Central memory CD8-positive, alpha-beta T cell (primary cell): ENCODE results near the gene CTBP2.

Experiments used
- ATAC-seq: fragments of 150-1000 bp; cut with Tn5 transposase; replicated peaks from 2 replicates; pipeline ENCODE4 v1.10.0; 2022; ENCODE audit warnings: mild to moderate bottlenecking, moderate FRiP score, moderate number of reproducible peaks; ENCODE audit not compliant: poor library complexity, severe bottlenecking; ENCODE audit errors: extremely low read depth
- DNase-seq, 2 donors: peaks; one replicate each; pipeline ENCODE4 v3.0.0; 2021; ENCODE audit warnings: low spot score in 2 of 2
- H3K27ac Mint-ChIP-seq: one replicate; pipeline ENCODE4 v1.8.0; 2022; ENCODE audit warnings: low read depth, mild to moderate bottlenecking, moderate library complexity, mixed read lengths
- H3K27me3 Mint-ChIP-seq: one replicate; pipeline ENCODE4 v1.8.0; 2022; ENCODE audit warnings: mixed read lengths
- H3K36me3 Mint-ChIP-seq: one replicate; pipeline ENCODE4 v1.8.0; 2022; ENCODE audit warnings: mild to moderate bottlenecking, moderate library complexity, mixed read lengths; ENCODE audit not compliant: insufficient read depth
- H3K4me1 Mint-ChIP-seq: one replicate; pipeline ENCODE4 v1.8.0; 2022; ENCODE audit warnings: mixed read lengths
- H3K4me3 Mint-ChIP-seq: one replicate; pipeline ENCODE4 v1.8.0; 2022; ENCODE audit warnings: mild to moderate bottlenecking, moderate library complexity, mixed read lengths
- H3K9me3 Mint-ChIP-seq: one replicate; pipeline ENCODE4 v1.8.0; 2022; ENCODE audit warnings: mixed read lengths

Gene CTBP2

GRCh38 chr10:125142946-125143345 is 17.4 kb downstream of the CTBP2 start:
- H3K36me3 Mint-ChIP-seq, result peaks cover 7% of the 10 kb centered on the region
- peaks cover 34% of the 10 kb centered on the region for H3K27me3 Mint-ChIP-seq
- no peaks in the 10 kb centered on the region for H3K4me1 Mint-ChIP-seq
- H3K9me3 Mint-ChIP-seq, result no peaks in the 10 kb centered on the region
- no peak overlapping the region for H3K4me3 Mint-ChIP-seq
- no peak for ATAC-seq
- no peak overlapping the region for H3K27ac Mint-ChIP-seq
- DNase-seq, result no peak

- Mint-ChIP-seq H3K4me1 (no peaks in the 10 kb centered on the region), H3K36me3 (peaks cover 7% of the 10 kb centered on the region), H3K27ac (no peak overlapping the region), H3K27me3 (peaks cover 28% of the 10 kb centered on the region), H3K4me3 (no peak overlapping the region), H3K9me3 (no peaks in the 10 kb centered on the region)
- no peak for ATAC-seq
- no peak for DNase-seq
These were observed 18.4 kb downstream of the CTBP2 start for GRCh38 chr10:125141860-125142484.

GRCh38 chr10:125141150-125141859 is 19.1 kb downstream of the CTBP2 start:
- Mint-ChIP-seq H3K4me1 (no peaks in the 10 kb centered on the region), H3K27me3 (peaks cover 28% of the 10 kb centered on the region), H3K9me3 (no peaks in the 10 kb centered on the region), H3K36me3 (peaks cover 6% of the 10 kb centered on the region), H3K4me3 (no peak overlapping the region), H3K27ac (no peak overlapping the region)
- no peak for ATAC-seq
- DNase-seq, result no peak

GRCh38 chr10:125140151-125140550 is 20.2 kb downstream of the CTBP2 start:
- Mint-ChIP-seq H3K27ac (no peak overlapping the region), H3K4me3 (no peak overlapping the region), H3K36me3 (peaks cover 6% of the 10 kb centered on the region), H3K27me3 (peaks cover 36% of the 10 kb centered on the region), H3K4me1 (no peaks in the 10 kb centered on the region), H3K9me3 (no peaks in the 10 kb centered on the region)
- ATAC-seq (no peak), DNase-seq (no peak)

GRCh38 chr10:125137601-125138438 is 22.5 kb downstream of the CTBP2 start:
- peaks cover 26% of the 10 kb centered on the region for H3K27me3 Mint-ChIP-seq
- no peaks in the 10 kb centered on the region for H3K4me1 Mint-ChIP-seq
- H3K9me3 Mint-ChIP-seq, result no peaks in the 10 kb centered on the region
- no peak for DNase-seq
- ATAC-seq, result no peak
- H3K4me3 Mint-ChIP-seq, result no peak overlapping the region
- peaks cover 6% of the 10 kb centered on the region for H3K36me3 Mint-ChIP-seq
- no peak overlapping the region for H3K27ac Mint-ChIP-seq

GRCh38 chr10:125136087-125136486 is 24.3 kb downstream of the CTBP2 start:
- no peak for ATAC-seq
- no peak overlapping the region for H3K4me3 Mint-ChIP-seq
- no peaks in the 10 kb centered on the region for H3K4me1 Mint-ChIP-seq
- H3K27ac Mint-ChIP-seq, result no peak overlapping the region
- DNase-seq, result no peak
- peaks cover 15% of the 10 kb centered on the region for H3K27me3 Mint-ChIP-seq
- peaks cover 8% of the 10 kb centered on the region for H3K36me3 Mint-ChIP-seq
- H3K9me3 Mint-ChIP-seq, result no peaks in the 10 kb centered on the region

- no peak for DNase-seq
- Mint-ChIP-seq H3K4me3 (no peak overlapping the region), H3K9me3 (no peaks in the 10 kb centered on the region), H3K4me1 (no peaks in the 10 kb centered on the region), H3K36me3 (peaks cover 10% of the 10 kb centered on the region), H3K27ac (no peak overlapping the region), H3K27me3 (peaks cover 15% of the 10 kb centered on the region)
- ATAC-seq, result no peak
These were observed 24.7 kb downstream of the CTBP2 start for GRCh38 chr10:125135771-125136035.

GRCh38 chr10:125134916-125135770 is 25.2 kb downstream of the CTBP2 start:
- Mint-ChIP-seq H3K4me1 (no peaks in the 10 kb centered on the region), H3K36me3 (peaks cover 10% of the 10 kb centered on the region)

GRCh38 chr10:125134483-125134848 is 25.9 kb downstream of the CTBP2 start:
- H3K27ac Mint-ChIP-seq, result no peak overlapping the region
- DNase-seq, result no peak
- no peak for ATAC-seq

More at GRCh38 chr10:125134916-125135770, 25.2 kb downstream of the CTBP2 start:
- Mint-ChIP-seq H3K9me3 (no peaks in the 10 kb centered on the region), H3K27me3 (peaks cover 15% of the 10 kb centered on the region), H3K4me3 (no peak overlapping the region), H3K27ac (no peak overlapping the region)
- DNase-seq (no peak), ATAC-seq (no peak)

GRCh38 chr10:125133696-125134482 is 26.5 kb downstream of the CTBP2 start:
- H3K27ac Mint-ChIP-seq, result no peak overlapping the region
- no peaks in the 10 kb centered on the region for H3K9me3 Mint-ChIP-seq
- H3K27me3 Mint-ChIP-seq, result peaks cover 15% of the 10 kb centered on the region
- H3K36me3 Mint-ChIP-seq, result peaks cover 7% of the 10 kb centered on the region
- DNase-seq (no peak), ATAC-seq (no peak)
- H3K4me1 Mint-ChIP-seq, result no peaks in the 10 kb centered on the region
- no peak overlapping the region for H3K4me3 Mint-ChIP-seq

More at GRCh38 chr10:125134483-125134848, 25.9 kb downstream of the CTBP2 start:
- no peaks in the 10 kb centered on the region for H3K9me3 Mint-ChIP-seq
- H3K27me3 Mint-ChIP-seq, result peaks cover 15% of the 10 kb centered on the region
- no peaks in the 10 kb centered on the region for H3K4me1 Mint-ChIP-seq
- no peak overlapping the region for H3K4me3 Mint-ChIP-seq
- H3K36me3 Mint-ChIP-seq, result peaks cover 7% of the 10 kb centered on the region

GRCh38 chr10:125132344-125132743 is 28.0 kb downstream of the CTBP2 start:
- DNase-seq (no peak), ATAC-seq (no peak)
- Mint-ChIP-seq H3K4me1 (no peaks in the 10 kb centered on the region), H3K27me3 (peaks cover 28% of the 10 kb centered on the region), H3K36me3 (peaks cover 4% of the 10 kb centered on the region), H3K4me3 (no peak overlapping the region), H3K9me3 (no peaks in the 10 kb centered on the region), H3K27ac (no peak overlapping the region)

- Mint-ChIP-seq H3K4me1 (no peaks in the 10 kb centered on the region), H3K27me3 (peaks cover 33% of the 10 kb centered on the region), H3K4me3 (no peak overlapping the region), H3K36me3 (peaks cover 4% of the 10 kb centered on the region), H3K27ac (no peak overlapping the region), H3K9me3 (no peaks in the 10 kb centered on the region)
- no peak for DNase-seq
- ATAC-seq, result no peak
These were observed 29.4 kb downstream of the CTBP2 start for GRCh38 chr10:125130916-125131315.
